IMR-90 (cell line): ENCODE results near the gene RBM25. TPM values are rescaled to one million over a fixed set of nuclear protein-coding genes. Genes with fewer than 3 reads are reported as not detected.

ENCODE experiments used
- ATAC-seq: fragments of 200-7000 bp; cut with Tn5 transposase; 2 replicates; pipeline ENCODE4 v1.9.1; 2020; ENCODE audit warnings: low read depth, mild to moderate bottlenecking, moderate library complexity
- BruUV-seq: library from RNA; stranded (reverse); fragments of 400-500 nt; replicated peaks from 2 replicates; lab custom pipeline; 2021; lab: Mats Ljungman, UMichigan
- CTCF ChIA-PET: fragments of 300-600 bp; formaldehyde crosslinking; extraction: SDS; loops from one replicate; lab custom pipeline; 2021; ENCODE audit warnings: antibody characterized with exemption; lab: Yijun Ruan, JAX
- POLR2A ChIA-PET: fragments of 300-600 bp; sonication (Branson Sonifier 250); formaldehyde crosslinking; loops from one replicate; lab custom pipeline; 2022; ENCODE audit warnings: antibody characterized with exemption; ENCODE audit not compliant: unreplicated experiment; lab: Charles Lee
- DNase-seq: peaks from one replicate; pipeline ENCODE4 v3.0.0; 2013
- H2AFZ ChIP-seq: replicated peaks from 2 replicates; pipeline ENCODE3; 2013; ENCODE audit warnings: low read length, mild to moderate bottlenecking; ENCODE audit not compliant: poor library complexity
- H2AK5ac ChIP-seq: 2 replicates; pipeline ENCODE4 v1.6.1; 2013; ENCODE audit warnings: low read depth, low read length, inconsistent platforms
- H2AK9ac ChIP-seq: replicated peaks from 2 replicates; pipeline ENCODE3; 2013; ENCODE audit warnings: mild to moderate bottlenecking, low read depth, low read length, moderate library complexity; ENCODE audit not compliant: poor library complexity
- H2BK120ac ChIP-seq: 2 replicates; pipeline ENCODE4 v1.6.1; 2013; ENCODE audit warnings: low read depth, low read length, inconsistent platforms
- H2BK15ac ChIP-seq: 3 replicates; pipeline ENCODE4 v1.6.1; 2013; ENCODE audit warnings: low read depth, low read length, inconsistent platforms
- H2BK20ac ChIP-seq: 2 replicates; pipeline ENCODE4 v1.6.1; 2013; ENCODE audit warnings: low read depth, mild to moderate bottlenecking, inconsistent platforms, low read length, moderate library complexity
- H2BK5ac ChIP-seq: 2 replicates; pipeline ENCODE4 v1.6.1; 2013; ENCODE audit warnings: mild to moderate bottlenecking, low read depth, low read length, inconsistent platforms; ENCODE audit not compliant: poor library complexity, severe bottlenecking
- H3K14ac ChIP-seq: replicated peaks from 2 replicates; pipeline ENCODE4 v1.6.1; 2013; ENCODE audit warnings: low read depth, low read length, inconsistent platforms
- H3K18ac ChIP-seq: 2 replicates; pipeline ENCODE4 v1.6.1; 2013; ENCODE audit warnings: low read depth, low read length, control low read depth
- H3K23ac ChIP-seq: 2 replicates; pipeline ENCODE4 v1.6.1; 2013; ENCODE audit warnings: low read depth, low read length, inconsistent platforms
- H3K27ac ChIP-seq: 2 replicates; pipeline ENCODE4 v1.5.1; 2013; ENCODE audit warnings: mild to moderate bottlenecking, control low read depth, low read length; ENCODE audit not compliant: insufficient read depth
- H3K27me3 ChIP-seq: 2 replicates; pipeline ENCODE4 v1.6.1; 2013; ENCODE audit warnings: low read length; ENCODE audit not compliant: control insufficient read depth, insufficient read depth
- H3K36me3 ChIP-seq: 2 replicates; pipeline ENCODE4 v1.6.1; 2013; ENCODE audit warnings: low read length, mixed read lengths; ENCODE audit not compliant: control insufficient read depth, insufficient read depth
- H3K4ac ChIP-seq: 2 replicates; pipeline ENCODE4 v1.6.1; 2013; ENCODE audit warnings: low read depth, low read length, inconsistent platforms
- H3K4me1 ChIP-seq: 2 replicates; pipeline ENCODE4 v1.6.1; 2013; ENCODE audit warnings: low read length, mixed read lengths; ENCODE audit not compliant: control insufficient read depth, insufficient read depth
- H3K4me2 ChIP-seq: 2 replicates; pipeline ENCODE4 v1.6.1; 2013; ENCODE audit warnings: low read depth, mild to moderate bottlenecking, control low read depth, low read length, moderate library complexity
- H3K4me3 ChIP-seq: 2 replicates; pipeline ENCODE4 v1.5.1; 2013; ENCODE audit warnings: low read depth, mild to moderate bottlenecking, control low read depth, low read length, moderate library complexity; ENCODE audit not compliant: insufficient read depth
- H3K56ac ChIP-seq: 2 replicates; pipeline ENCODE4 v1.6.1; 2013; ENCODE audit warnings: low read length, inconsistent platforms; ENCODE audit not compliant: insufficient read depth; ENCODE audit errors: extremely low read depth
- H3K79me1 ChIP-seq, 2 experiments: 2 replicates each; pipeline ENCODE4 v1.6.1; 2013; ENCODE audit warnings: low read length in 2 of 2, inconsistent platforms in 1 of 2, low read depth in 1 of 2
- H3K9ac ChIP-seq: 2 replicates; pipeline ENCODE4 v1.6.1; 2013; ENCODE audit warnings: low read depth, low read length, control low read depth
- H3K9me1 ChIP-seq: 2 replicates; pipeline ENCODE4 v1.6.1; 2013; ENCODE audit warnings: low read length, inconsistent platforms; ENCODE audit not compliant: insufficient read depth
- H3K9me3 ChIP-seq: 2 replicates; pipeline ENCODE4 v1.6.1; 2013; ENCODE audit warnings: low read length; ENCODE audit not compliant: control insufficient read depth, insufficient read depth
- H4K20me1 ChIP-seq: 2 replicates; pipeline ENCODE4 v1.6.1; 2013; ENCODE audit warnings: low read length, inconsistent platforms; ENCODE audit not compliant: insufficient read depth
- H4K5ac ChIP-seq: 2 replicates; pipeline ENCODE4 v1.6.1; 2013; ENCODE audit warnings: mild to moderate bottlenecking, low read depth, low read length, control low read depth
- H4K8ac ChIP-seq, 2 experiments: 2 replicates each; pipeline ENCODE4 v1.6.1; 2013; ENCODE audit warnings: low read depth in 2 of 2, low read length in 2 of 2, control low read depth in 1 of 2, inconsistent platforms in 1 of 2
- H4K91ac ChIP-seq: 2 replicates; pipeline ENCODE4 v1.6.1; 2013; ENCODE audit warnings: low read depth, low read length, inconsistent platforms; ENCODE audit not compliant: insufficient read depth
- BHLHE40 ChIP-seq: fragments of 150-350 bp; IDR thresholded peaks from 2 replicates; pipeline ENCODE4 v1.6.1; 2016; ENCODE audit warnings: mild to moderate bottlenecking, low read depth, low read length
- CEBPB ChIP-seq: IDR thresholded peaks from 2 replicates; pipeline ENCODE4 v1.6.1; 2012; ENCODE audit warnings: low read depth, low read length, improper control_type of control experiment
- FOS ChIP-seq: fragments of 150-350 bp; IDR thresholded peaks from 2 replicates; pipeline ENCODE4 v1.6.1; 2016; ENCODE audit warnings: low read depth, low read length
- MAFK ChIP-seq: IDR thresholded peaks from 2 replicates; pipeline ENCODE4 v1.6.1; 2012; ENCODE audit warnings: low read depth, low read length, improper control_type of control experiment
- MXI1 ChIP-seq: IDR thresholded peaks from 2 replicates; pipeline ENCODE4 v1.6.1; 2012; ENCODE audit warnings: low read depth, mild to moderate bottlenecking, low read length, moderate library complexity, borderline replicate concordance
- NFE2L2 ChIP-seq: fragments of 150-350 bp; IDR thresholded peaks from 2 replicates; pipeline ENCODE4 v1.6.1; 2016; ENCODE audit warnings: low read depth, mild to moderate bottlenecking, low read length
- POLR2A ChIP-seq: IDR thresholded peaks from 2 replicates; pipeline ENCODE4 v1.6.1; 2012; ENCODE audit warnings: mild to moderate bottlenecking, low read depth, low read length
- RAD21 ChIP-seq: IDR thresholded peaks from 2 replicates; pipeline ENCODE4 v1.6.1; 2012; ENCODE audit warnings: low read length, improper control_type of control experiment
- RCOR1 ChIP-seq: IDR thresholded peaks from 2 replicates; pipeline ENCODE4 v1.6.1; 2012; ENCODE audit warnings: mild to moderate bottlenecking, low read length, improper control_type of control experiment; ENCODE audit not compliant: insufficient replicate concordance
- RFX5 ChIP-seq: IDR thresholded peaks from 2 replicates; pipeline ENCODE4 v1.8.0; 2012; ENCODE audit warnings: low read depth, mild to moderate bottlenecking, low read length, moderate library complexity
- SMC3 ChIP-seq: fragments of 150-350 bp; IDR thresholded peaks from 2 replicates; pipeline ENCODE4 v1.6.1; 2016; ENCODE audit warnings: low read depth, mild to moderate bottlenecking, antibody characterized with exemption, low read length, moderate library complexity
- WGBS, 2 experiments: methylation state at CpG; one replicate each; pipeline versions ENCODE4 v1.1.5 to v1.1.7; 2013; ENCODE audit warnings: missing lambda C conversion rate in 2 of 2; ENCODE audit not compliant: insufficient read length in 1 of 2; ENCODE audit errors: extremely low coverage in 2 of 2; 5-methylcytosine and 5-hydroxymethylcytosine counted together
- dilution Hi-C: fragments of 300-500 bp; cut with HindIII; formaldehyde crosslinking; loops from one replicate; pipeline ENCODE4 v1.14.3; 2018; ENCODE audit warnings: low sequenced_read_pairs; ENCODE audit not compliant: unreplicated experiment
- in situ Hi-C: fragments of 300-500 bp; cut with MboI; formaldehyde crosslinking; loops from 3 replicates; pipeline ENCODE4 v1.14.3; 2019; ENCODE audit warnings: low sequenced_read_pairs, inconsistent platforms, mixed read lengths
- intact Hi-C: fragments of 100-400 bp; cut with micrococcal nuclease; formaldehyde crosslinking; loops from 2 replicates; pipeline ENCODE4 v1.10.0; 2022
- polyA plus RNA-seq, 3 experiments: library from polyadenylated mRNA; depleted of rRNA; stranded (reverse); fragments of >200 nt; gene quantifications; 2 replicates each; pipeline ENCODE4 v1.2.3, GENCODE V29; 2012; ENCODE audit warnings: low replicate concordance in 1 of 3
- total RNA-seq: library from RNA; depleted of rRNA; stranded (reverse); fragments of >200 nt; gene quantifications from 2 replicates; pipeline ENCODE4 v1.2.3, GENCODE V29; 2012
- TF ChIP-seq, protein P1 (sequence below): fragments of 150-350 bp; IDR thresholded peaks from 2 replicates; pipeline ENCODE4 v1.6.1; 2016; ENCODE audit warnings: low read depth, mild to moderate bottlenecking, low read length, moderate library complexity, borderline replicate concordance
- TF ChIP-seq, protein P2 (sequence below): fragments of 150-350 bp; IDR thresholded peaks from 2 replicates; pipeline ENCODE4 v1.6.1; 2017; ENCODE audit warnings: mild to moderate bottlenecking, antibody characterized with exemption, low read length, low read depth

Gene RBM25
- total and polyA plus RNA-seq, 2 of the 4 experiments (the other 2 are of a cell fraction): 32.3 to 32.9 TPM

DNA sequence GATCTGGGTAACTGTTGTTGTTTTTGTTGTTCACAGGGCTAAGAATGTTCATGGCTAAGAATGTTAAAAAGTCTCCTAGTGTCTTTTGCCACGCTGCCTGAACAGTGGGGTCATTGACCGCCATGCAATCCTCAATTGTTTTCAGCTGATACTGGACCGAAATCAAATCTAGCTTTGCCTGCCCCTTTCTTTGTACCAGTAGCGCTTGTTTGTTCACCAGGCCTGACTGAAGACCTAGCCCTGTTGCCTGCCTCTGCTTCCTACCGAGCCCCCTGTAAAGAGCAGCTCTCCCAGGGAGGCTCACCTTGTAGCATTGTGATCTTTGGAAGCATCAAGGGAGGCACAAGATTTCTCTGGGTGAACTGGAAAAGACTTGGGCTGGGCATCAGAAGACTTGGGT is 84.7 kb downstream of the RBM25 start:
- ATAC-seq: no peak
- DNase-seq: no peak
- H2AK9ac ChIP-seq: no peak overlapping the region
- H3K56ac ChIP-seq: no peak overlapping the region
- no peaks in the 10 kb centered on the region for H3K9me3 ChIP-seq
- H2BK120ac ChIP-seq: no peak overlapping the region
- in situ Hi-C loops: no loop called here
- no peak overlapping the region for H3K4me2 ChIP-seq
- H3K27me3 ChIP-seq: no peaks in the 10 kb centered on the region
- POLR2A ChIA-PET: no interaction called here
- 0 out of 2 replicates have a peak overlapping the region, but pooled peaks have one; percentile 6 for H3K14ac ChIP-seq
- H2BK5ac ChIP-seq: no peak overlapping the region
- no peak overlapping the region; the same call in 1 of the 2 replicates for H3K23ac ChIP-seq
- H3K4ac ChIP-seq: no peak overlapping the region; the same call in 1 of the 2 replicates
- no peak overlapping the region for H4K91ac ChIP-seq
- H4K8ac ChIP-seq: no peak overlapping the region
- CTCF ChIA-PET: no interaction called here
- H4K20me1 ChIP-seq: peaks cover 57% of the 10 kb centered on the region
- intact Hi-C loops: no loop called here
- peaks cover 2% of the 10 kb centered on the region; the same call in 1 of the 2 replicates for H3K36me3 ChIP-seq
- H2AK5ac ChIP-seq: no peak overlapping the region
- no peak overlapping the region for H2BK20ac ChIP-seq
- TF ChIP-seq MAFK: no peak
- TF ChIP-seq FOS: no peak
- no peak for TF ChIP-seq RAD21
- TF ChIP-seq NFE2L2: no peak
- TF ChIP-seq, protein P1, sequence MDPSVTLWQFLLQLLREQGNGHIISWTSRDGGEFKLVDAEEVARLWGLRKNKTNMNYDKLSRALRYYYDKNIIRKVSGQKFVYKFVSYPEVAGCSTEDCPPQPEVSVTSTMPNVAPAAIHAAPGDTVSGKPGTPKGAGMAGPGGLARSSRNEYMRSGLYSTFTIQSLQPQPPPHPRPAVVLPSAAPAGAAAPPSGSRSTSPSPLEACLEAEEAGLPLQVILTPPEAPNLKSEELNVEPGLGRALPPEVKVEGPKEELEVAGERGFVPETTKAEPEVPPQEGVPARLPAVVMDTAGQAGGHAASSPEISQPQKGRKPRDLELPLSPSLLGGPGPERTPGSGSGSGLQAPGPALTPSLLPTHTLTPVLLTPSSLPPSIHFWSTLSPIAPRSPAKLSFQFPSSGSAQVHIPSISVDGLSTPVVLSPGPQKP: no peak
- no peak for TF ChIP-seq SMC3
- TF ChIP-seq CEBPB: no peak
- no peak for TF ChIP-seq RFX5
- no peak for TF ChIP-seq POLR2A
- TF ChIP-seq, protein P2, sequence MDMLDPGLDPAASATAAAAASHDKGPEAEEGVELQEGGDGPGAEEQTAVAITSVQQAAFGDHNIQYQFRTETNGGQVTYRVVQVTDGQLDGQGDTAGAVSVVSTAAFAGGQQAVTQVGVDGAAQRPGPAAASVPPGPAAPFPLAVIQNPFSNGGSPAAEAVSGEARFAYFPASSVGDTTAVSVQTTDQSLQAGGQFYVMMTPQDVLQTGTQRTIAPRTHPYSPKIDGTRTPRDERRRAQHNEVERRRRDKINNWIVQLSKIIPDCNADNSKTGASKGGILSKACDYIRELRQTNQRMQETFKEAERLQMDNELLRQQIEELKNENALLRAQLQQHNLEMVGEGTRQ: no peak
- TF ChIP-seq BHLHE40: no peak
- no peak for TF ChIP-seq MXI1
- TF ChIP-seq RCOR1: no peak
- H3K79me1 ChIP-seq: peaks cover 14 to 69% of the 10 kb centered on the region in 2 experiments
- no peak overlapping the region for H2AFZ ChIP-seq
- peaks cover 18% of the 10 kb centered on the region for H3K9me1 ChIP-seq
- no peak overlapping the region for H3K4me3 ChIP-seq
- H3K4me1 ChIP-seq: peaks cover 12% of the 10 kb centered on the region
- dilution Hi-C loops: no loop called here
- BruUV-seq: no TSS peak
- H3K27ac ChIP-seq: no peak overlapping the region
- H4K5ac ChIP-seq: no peak overlapping the region
- no peak overlapping the region for H2BK15ac ChIP-seq
- no peak overlapping the region for H3K9ac ChIP-seq
- 96% methylated on average over 4 of the region's 5 CpGs; no CpG with 5 or more reads in 1 of the 2 experiments for WGBS, 2 experiments
- H3K18ac ChIP-seq: no peak overlapping the region
